Uterus (tissue), 4 donors: ENCODE results near the gene EHD3. TPM values are rescaled to one million over a fixed set of nuclear protein-coding genes. Genes with fewer than 3 reads are reported as not detected.

Experiments
- DNase-seq, 2 donors: peaks; one replicate each; pipeline ENCODE4 v3.0.0-alpha.2; 2019 to 2020
- H3K27ac ChIP-seq, 2 donors: fragments of 200-600 bp; sonication (generic); 1 replicate in 1 of 2; 2 replicates in 1 of 2; pipeline ENCODE4 v1.5.1; 2016 to 2018
- H3K27me3 ChIP-seq, 2 donors: fragments of 200-600 bp; sonication (generic); one replicate each; pipeline ENCODE4 v1.5.1; 2018 to 2019; ENCODE audit warnings: control low read depth in 1 of 2
- H3K36me3 ChIP-seq, 2 donors: fragments of 200-600 bp; sonication (generic); one replicate each; pipeline ENCODE4 v1.5.1; 2019; ENCODE audit warnings: control low read depth in 1 of 2
- H3K4me1 ChIP-seq, 2 donors: fragments of 200-600 bp; sonication (generic); one replicate each; pipeline ENCODE4 v1.5.1; 2018 to 2019; ENCODE audit warnings: control low read depth in 1 of 2
- H3K4me3 ChIP-seq, 2 donors: fragments of 200-600 bp; sonication (generic); 1 replicate in 1 of 2; 2 replicates in 1 of 2; pipeline ENCODE4 v1.5.1; 2018 to 2019; ENCODE audit warnings: mild to moderate bottlenecking in 1 of 2
- H3K9me3 ChIP-seq, 2 donors: fragments of 200-600 bp; sonication (generic); one replicate each; pipeline ENCODE4 v1.5.1; 2019; ENCODE audit warnings: control low read depth in 1 of 2
- POLR2A ChIP-seq, 2 donors: fragments of 450-650 bp; IDR thresholded peaks; one replicate each; pipeline ENCODE4 v1.6.1; 2016; ENCODE audit warnings: antibody characterized with exemption in 2 of 2, mild to moderate bottlenecking in 1 of 2, moderate library complexity in 1 of 2
- intact Hi-C: fragments of 100-400 bp; cut with DNase I; formaldehyde crosslinking; loops from one replicate; pipeline ENCODE4 v1.15.1; 2023; ENCODE audit warnings: low total_unique reads
- total RNA-seq, 4 donors: library from RNA; depleted of rRNA in 3 of 4; stranded (reverse); fragments of >200 nt in 3 of 4; gene quantifications; one replicate each; pipeline versions ENCODE4 v1.1.0 to v1.2.4, GENCODE V29; 2014 to 2023
- TF ChIP-seq, protein P1 (sequence below), 4 experiments: fragments of 200-600 bp in 2 of 4; fragments of 450-650 bp in 2 of 4; sonication (generic) in 2 of 4; IDR thresholded peaks; one replicate each; pipeline ENCODE4 v1.5.1; 2016 to 2019; ENCODE audit warnings: antibody characterized with exemption in 4 of 4, mild to moderate bottlenecking in 2 of 4, moderate library complexity in 1 of 4
- donor health status: DM: yes; HTN: yes; CAD: no.

Gene EHD3
- total RNA-seq, 4 donors from 2014 or later, result 2.6 to 13.1 (median 4.8) TPM

DNA sequence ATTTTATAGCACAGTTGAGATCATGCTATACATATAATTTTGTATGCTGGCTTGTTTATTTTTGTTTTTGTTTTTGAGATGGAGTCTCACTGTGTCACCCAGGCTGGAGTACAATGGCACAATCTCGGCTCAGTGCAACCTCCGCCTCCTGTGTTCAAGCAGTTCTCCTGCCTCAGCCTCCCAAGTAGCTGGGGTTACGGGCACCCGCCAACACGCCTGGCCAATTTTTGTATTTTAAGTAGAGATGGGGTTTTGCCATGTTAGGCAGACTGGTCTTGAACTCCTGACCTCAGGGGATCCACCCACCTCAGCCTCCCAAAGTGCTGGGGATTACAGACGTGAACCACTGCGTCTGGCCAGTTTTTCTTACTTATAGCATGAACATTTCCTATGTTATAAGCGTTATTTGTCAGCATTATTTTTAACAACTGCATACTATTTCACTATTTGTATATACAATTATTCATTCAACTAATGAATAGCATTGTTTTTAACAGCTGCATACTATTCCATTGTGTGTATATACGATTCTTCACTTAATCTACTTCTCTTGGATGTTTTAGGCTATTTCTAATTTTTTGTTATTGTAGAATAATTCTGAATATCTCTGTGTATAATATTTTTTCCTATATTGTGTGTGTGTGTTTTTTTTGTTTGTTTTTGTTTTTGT, 3.5 kb downstream of the EHD3 start:
- H3K36me3 ChIP-seq, result no peaks in the 10 kb centered on the region
- no peak for DNase-seq
- H3K27me3 ChIP-seq, result no peaks in the 10 kb centered on the region
- intact Hi-C loops, result no loop called here
- no peak overlapping the region for H3K4me3 ChIP-seq
- TF ChIP-seq, protein P1, sequence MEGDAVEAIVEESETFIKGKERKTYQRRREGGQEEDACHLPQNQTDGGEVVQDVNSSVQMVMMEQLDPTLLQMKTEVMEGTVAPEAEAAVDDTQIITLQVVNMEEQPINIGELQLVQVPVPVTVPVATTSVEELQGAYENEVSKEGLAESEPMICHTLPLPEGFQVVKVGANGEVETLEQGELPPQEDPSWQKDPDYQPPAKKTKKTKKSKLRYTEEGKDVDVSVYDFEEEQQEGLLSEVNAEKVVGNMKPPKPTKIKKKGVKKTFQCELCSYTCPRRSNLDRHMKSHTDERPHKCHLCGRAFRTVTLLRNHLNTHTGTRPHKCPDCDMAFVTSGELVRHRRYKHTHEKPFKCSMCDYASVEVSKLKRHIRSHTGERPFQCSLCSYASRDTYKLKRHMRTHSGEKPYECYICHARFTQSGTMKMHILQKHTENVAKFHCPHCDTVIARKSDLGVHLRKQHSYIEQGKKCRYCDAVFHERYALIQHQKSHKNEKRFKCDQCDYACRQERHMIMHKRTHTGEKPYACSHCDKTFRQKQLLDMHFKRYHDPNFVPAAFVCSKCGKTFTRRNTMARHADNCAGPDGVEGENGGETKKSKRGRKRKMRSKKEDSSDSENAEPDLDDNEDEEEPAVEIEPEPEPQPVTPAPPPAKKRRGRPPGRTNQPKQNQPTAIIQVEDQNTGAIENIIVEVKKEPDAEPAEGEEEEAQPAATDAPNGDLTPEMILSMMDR (IDR thresholded peaks at IDR 0.05), result no peak
- no peak for TF ChIP-seq POLR2A (IDR thresholded peaks at IDR 0.05)
- H3K9me3 ChIP-seq, result no peaks in the 10 kb centered on the region
- no peak overlapping the region for H3K27ac ChIP-seq
- peaks cover 0 to 6% of the 10 kb centered on the region in 2 donors for H3K4me1 ChIP-seq

DNA sequence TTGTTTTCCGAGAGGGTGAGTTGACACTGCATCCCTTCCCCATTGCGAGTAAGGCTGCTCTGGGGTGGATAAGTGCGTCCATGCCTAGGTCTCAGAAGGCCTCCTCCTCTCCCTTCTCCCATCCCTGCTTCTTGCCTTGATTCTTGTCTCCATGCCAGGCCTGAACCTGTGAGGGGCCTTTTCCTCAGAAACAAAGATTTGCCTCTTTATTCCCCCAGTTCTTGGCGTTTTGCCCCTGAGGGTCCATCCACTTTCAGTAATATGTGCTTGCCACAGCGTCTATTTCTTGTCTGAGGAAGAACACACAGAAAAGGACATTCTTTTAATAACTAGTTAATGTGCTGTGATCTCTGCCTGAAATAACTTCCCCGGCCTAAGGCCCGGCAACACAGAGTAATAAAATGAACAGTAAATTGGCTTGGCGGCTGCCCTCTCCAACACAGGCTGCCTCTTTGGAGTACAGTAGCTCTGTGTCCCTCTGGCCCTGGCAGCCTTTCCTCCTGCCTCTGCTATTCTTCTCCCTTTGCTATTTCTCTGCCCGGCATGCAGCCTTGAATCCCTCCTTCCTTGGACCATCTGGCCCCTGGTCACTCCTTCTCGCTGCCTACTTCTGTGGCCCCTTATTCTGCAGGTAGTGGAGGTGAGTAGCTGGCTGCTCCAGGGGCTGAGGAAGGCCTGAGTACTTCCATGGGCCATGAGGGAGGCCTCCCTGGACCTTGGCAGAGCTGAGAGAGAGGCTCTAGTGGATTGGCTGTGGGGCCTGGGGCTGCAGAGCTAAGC, 4.4 kb downstream of the EHD3 start:
- H3K4me1 ChIP-seq, result peaks cover 0 to 6% of the 10 kb centered on the region in 2 donors
- TF ChIP-seq POLR2A (IDR thresholded peaks at IDR 0.05), result no peak
- TF ChIP-seq, protein P1 (IDR thresholded peaks at IDR 0.05), result no peak
- intact Hi-C loops, result no loop called here
- no peaks in the 10 kb centered on the region for H3K9me3 ChIP-seq
- DNase-seq, result no peak
- no peak overlapping the region for H3K4me3 ChIP-seq
- no peaks in the 10 kb centered on the region for H3K36me3 ChIP-seq
- H3K27me3 ChIP-seq, result no peaks in the 10 kb centered on the region
- H3K27ac ChIP-seq, result no peak overlapping the region

DNA sequence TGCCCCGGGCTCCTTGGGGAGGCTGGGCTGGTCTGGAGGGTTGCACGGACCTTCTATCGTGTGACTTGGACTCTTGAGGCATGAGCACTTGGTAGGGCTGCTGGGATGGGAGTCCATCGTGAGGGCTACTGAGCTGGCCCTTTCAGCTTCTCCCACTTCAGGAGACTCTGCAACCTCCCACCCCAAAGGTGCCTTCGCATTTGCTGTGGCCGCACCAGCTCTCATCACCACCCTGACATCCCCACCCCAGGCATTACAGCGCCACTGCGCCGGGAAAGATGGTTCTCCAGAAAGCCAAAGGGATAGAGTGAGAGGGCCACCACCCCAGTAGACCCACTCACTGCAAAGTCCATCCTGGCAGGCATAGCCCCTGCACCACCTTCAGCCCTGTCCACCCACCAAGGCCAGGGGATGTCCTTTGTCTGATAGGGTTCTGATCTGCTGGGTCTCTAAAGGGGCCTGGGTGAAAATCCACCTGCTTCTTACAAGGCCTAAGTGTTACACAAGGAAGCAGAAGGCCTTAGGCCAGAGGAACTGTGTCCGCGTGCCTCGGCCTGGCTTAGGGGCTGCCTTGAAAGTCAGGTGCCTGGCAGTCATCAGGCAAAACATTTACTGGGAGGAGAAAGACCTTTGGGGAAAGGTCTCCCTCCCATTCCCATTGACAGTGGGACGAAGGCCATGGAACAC, 5.1 kb downstream of the EHD3 start:
- peak overlapping the region; percentile 29 to 64 for H3K27ac ChIP-seq
- H3K36me3 ChIP-seq, result no peaks in the 10 kb centered on the region
- no peak for DNase-seq
- H3K9me3 ChIP-seq, result no peaks in the 10 kb centered on the region
- TF ChIP-seq POLR2A (IDR thresholded peaks at IDR 0.05), result no peak
- TF ChIP-seq, protein P1 (IDR thresholded peaks at IDR 0.05), result no peak
- H3K4me3 ChIP-seq, result no peak overlapping the region
- no peaks in the 10 kb centered on the region for H3K27me3 ChIP-seq
- intact Hi-C loops, result no loop called here
- H3K4me1 ChIP-seq, result peaks cover 0 to 6% of the 10 kb centered on the region in 2 donors

DNA sequence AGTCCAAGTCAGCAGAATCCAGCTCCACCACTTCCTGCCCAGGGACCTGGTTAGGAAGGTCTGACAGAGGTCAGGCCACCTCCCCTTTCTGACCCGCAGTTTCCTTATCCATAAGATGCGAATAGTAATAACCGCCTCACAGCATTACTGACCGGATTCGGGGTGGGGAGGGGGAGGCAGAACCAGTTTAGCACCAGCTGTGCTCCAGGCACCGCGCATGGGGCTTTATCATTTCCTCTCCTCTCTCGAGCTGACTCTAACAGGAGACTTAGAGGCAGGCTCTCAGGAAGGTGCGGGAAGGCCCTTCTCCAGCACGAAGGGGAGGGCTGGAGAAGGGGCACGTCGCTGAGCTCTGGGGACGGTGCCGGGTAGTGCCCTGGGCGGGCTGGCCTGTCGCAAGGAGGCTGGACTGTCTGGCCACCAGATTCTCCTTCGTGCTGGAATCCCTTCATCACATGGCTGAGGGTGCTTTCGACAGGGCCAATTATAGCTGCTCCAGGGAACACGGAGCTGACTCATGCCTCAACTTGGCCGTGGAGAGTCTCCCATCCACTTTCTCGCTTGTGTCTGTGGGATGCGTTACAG, 5.7 kb downstream of the EHD3 start:
- Histone ChIP-seq H3K4me3 (no peak overlapping the region), H3K36me3 (no peaks in the 10 kb centered on the region), H3K27me3 (no peaks in the 10 kb centered on the region), H3K4me1 (peaks cover 0 to 2% of the 10 kb centered on the region in 2 donors), H3K9me3 (no peaks in the 10 kb centered on the region), H3K27ac (peak overlapping the region; percentile 29 to 64)
- intact Hi-C loops, result no loop called here
- TF ChIP-seq POLR2A (IDR thresholded peaks at IDR 0.05), result no peak
- TF ChIP-seq, protein P1 (IDR thresholded peaks at IDR 0.05), result no peak
- DNase-seq, result peak; percentile 43 to 61
